Amniotic stem cell (primary cell): ENCODE results near the gene ITPR3.

Experiments used
- DNase-seq: peaks from one replicate; lab custom pipeline; 2025; lab: John Stamatoyannopoulos, UW

ITPR3 gene

DNA sequence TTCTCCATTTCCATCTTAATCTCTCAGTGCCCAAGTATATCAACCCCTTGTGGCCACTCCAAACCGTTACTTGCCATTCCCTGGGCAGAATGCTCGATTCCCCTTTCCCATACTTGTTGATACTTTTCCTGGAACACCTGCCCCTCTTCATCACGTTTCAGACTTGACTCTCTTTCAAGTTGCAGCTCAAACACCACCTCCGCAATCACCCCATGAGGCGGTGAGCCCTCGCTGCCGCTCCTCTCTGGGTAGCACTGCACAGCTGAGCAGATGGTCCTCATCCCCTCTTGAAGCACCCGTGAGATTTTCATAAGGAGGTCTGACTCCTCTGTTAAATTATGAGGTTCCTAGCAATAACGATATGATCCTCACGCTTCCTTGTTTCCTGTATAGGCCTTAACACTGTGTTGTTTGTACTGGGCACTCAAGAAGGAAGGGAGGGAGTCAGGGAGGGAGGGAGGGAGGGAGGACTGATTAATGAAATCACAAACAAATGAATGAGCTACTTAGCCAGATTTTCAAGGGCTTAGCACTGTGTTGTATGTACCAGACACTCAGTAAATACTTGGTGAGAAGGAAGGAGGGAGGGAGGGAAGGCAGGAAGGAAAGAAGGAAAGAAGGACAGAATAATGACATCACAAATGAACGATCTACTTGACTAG, 98.3 kb downstream of the ITPR3 start:
- no peak for DNase-seq

DNA sequence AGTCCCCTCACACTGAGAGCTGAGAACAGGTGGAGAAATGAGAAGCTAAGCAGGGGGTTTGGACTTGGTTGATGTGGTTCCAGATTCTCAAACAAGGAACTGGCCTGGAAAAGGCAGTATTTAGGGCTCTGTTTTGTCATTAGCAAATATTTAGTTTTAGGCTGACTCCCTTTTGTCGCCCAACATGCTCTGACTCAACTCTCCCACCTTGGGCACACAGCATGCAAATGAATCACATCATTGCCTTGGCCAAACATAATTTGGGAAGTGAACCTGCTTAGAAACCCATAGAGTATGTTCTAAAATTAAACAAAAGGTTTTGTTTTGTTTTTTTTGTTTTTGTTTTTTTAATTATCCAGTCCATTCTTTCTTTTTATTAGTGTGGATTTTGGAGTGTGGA, 99.9 kb downstream of the ITPR3 start:
- DNase-seq, result no peak

DNA sequence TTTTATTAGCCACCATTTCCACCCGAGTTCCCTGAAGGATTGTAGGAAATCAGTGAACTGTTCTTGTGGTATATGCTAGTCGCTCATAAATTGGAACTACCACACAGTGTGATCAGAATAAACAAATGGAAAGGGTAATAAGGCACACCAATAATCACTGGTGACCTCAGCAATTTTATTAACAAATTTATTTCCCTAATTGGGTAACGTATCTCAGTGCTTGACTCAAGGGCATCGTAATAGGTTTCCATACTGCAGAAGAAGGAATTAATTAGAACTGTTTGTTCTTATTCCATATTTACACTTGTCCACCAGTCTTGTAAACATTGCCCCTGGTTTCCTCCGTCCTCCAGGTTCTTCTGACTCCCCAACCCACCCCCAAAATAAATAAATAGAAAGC, 100.4 kb downstream of the ITPR3 start:
- DNase-seq, result no peak

DNA sequence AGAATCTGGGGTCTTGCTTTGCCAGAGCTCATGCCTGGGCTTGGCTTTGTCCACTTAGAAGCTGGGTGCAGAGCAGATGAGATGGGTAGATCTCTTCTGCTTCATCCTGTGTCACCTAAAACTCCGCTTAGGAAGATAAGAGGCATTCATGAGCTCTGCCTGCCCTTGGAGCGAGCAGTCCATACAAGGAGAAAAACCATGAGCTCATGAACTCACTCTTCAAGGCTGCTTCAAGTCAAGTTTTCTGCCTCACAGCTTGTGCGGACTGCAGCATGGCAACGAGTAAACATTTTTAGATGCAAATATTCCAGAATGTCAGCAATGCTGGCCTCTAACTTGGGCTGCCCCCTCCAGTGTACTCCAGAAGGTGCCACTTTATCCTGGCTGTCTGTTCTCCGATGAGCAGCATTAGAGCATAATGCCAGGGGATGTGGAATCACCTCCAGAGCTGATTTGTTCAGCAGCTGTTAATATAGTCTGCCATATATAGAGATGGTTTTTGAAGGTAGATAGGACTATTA, 101.0 kb downstream of the ITPR3 start:
- no peak for DNase-seq

DNA sequence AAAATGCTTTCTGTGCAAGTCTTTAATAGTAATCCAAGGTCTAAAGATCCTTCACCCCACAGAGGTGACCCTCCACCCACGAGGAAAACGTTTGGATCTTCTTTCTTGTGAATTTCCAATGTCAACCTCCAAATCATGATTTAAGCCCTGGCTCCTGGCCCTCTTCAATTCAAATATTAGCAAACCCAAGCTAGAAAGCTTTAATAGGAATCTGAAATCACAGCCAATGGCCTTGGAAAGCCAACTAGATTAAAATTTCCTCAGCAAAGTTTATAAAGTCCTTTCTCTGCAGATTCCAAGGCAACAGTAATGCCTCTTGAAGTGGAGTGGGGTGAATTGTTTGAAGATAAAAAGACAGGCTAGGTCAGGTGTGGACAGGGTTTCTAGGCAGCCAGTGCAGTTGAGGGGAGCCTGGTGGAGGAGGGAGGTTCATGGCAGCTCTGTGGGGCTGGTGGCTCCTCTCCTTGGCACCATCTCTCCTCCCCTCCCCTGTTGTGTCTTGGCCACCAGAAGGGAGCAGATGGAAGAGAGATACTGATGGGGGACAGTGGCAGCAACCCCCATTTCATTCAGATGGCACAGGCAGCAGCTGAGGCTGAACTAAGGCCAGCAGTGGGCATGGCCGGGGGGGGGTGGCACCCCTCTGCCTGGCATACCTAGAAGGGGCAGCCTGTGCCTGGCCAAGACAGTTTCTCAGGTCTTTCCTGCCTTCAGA, 102.4 kb downstream of the ITPR3 start:
- no peak for DNase-seq

DNA sequence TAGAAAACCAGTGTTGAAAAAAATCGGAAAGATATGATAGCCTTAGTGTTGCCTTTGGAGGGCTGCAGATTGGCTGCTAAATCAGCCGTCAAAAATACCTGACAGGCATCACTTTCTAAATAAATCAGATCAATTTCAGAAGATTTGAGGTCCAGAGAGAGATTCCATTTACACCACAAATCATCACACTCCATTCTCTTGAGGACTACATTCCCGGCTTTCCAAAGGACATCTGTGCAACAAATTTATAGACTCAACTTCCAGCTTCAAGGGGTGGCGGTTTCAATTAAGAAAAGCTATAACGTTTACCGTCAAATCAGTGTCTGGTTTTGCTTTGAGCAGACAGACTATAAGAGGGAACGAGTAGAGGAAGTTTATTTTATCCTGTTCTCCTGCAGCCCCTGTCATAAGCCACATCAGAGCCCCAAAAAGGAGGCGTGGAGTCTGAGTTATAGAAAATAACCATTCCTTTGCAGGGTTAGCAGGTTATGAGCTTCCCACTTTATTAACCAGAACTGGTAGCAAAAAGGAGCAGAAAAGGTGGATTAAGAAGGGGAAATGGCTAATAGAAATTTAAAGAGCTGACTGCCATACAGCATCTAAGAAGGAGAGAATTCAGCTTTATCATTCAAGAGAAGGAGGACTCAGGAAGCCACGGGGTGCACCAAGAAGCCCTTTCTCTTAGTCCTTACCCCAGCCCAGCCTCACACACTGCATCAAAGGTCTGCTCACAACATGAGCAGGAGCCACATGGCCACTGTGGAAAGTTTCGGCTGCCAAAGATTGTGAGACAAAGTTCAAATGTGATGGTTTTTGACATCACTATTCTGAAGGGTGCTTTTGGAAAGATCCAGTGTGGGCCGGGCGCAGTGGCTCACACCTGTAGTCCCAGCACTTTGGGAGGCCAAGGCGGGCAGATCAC, 103.2 kb downstream of the ITPR3 start:
- DNase-seq, result no peak

DNA sequence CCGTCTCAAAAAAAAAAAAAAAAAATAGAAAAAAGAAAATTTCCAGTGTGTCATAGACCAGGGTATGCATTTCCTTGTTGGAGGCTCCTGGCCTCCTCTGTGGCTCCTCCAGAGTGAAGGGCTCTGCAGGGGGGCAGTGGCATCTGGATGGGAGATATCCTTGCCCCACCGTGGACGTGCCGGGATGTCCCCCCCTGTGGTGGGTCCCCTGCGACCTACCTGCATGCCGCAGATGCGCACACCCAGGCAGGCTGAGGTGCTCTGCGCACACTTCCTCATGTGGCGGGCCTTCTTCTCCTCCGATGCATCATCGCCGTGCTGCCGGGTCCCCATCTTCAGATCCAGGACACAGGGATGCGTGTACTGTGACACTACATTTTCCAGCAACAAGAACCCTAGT, 104.1 kb downstream of the ITPR3 start:
- no peak for DNase-seq

DNA sequence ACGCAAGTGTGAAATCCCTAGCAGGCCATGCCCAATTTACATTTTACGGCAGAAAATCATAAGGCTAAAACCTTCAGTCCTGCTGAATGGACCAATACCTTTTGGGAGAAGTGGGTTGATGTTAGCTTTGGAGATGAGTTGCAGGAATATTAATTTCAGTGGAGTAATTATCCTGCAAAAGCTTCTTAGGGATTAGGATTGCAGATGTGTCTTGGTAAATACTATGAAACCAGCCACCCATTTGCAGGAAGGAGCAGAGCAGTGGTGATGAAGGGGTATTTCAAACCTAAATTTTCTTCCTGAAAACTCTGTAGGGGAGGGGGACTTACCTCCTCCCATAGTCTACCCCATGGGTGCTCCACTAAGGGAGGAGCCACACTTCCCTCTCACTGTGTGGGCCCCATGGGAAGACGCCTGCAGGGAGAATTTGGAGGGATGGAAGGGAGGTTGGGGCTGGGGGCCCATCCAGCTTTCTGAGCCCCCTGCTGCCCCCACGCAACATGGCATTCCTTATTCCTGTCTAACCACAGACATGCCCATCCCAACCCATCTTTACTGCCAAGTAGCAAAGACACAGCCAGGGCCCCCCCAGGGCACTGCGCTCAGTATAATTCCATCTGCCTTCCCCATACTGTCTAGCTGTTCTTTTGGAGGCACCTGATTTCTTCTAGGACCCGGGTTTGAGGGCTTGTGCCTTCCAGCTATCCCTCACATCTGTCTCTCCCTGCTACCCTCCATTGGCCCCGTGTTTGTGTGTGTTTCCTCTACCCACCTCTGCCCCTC, 105.0 kb downstream of the ITPR3 start:
- DNase-seq, result no peak

DNA sequence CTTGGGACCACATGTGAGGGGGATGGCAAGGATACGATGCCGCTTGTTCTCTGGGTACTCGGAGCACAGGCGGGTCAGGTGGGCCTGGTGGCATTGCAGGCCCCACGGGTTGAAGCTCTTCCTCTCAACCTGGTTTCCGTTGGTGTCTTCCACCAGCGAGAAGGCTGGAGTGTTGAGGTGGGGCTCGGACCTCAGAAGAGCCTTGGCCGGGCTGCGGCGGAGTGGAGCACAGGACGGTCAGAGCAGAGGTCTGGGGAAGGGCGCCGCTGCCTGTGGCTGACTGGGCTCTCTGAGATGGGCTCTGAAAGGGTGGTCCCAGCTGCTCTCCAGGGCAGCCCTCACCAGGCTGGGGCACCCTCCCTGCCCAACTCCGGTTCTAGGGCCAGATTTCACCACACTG, 105.6 kb downstream of the ITPR3 start:
- DNase-seq, result no peak

DNA sequence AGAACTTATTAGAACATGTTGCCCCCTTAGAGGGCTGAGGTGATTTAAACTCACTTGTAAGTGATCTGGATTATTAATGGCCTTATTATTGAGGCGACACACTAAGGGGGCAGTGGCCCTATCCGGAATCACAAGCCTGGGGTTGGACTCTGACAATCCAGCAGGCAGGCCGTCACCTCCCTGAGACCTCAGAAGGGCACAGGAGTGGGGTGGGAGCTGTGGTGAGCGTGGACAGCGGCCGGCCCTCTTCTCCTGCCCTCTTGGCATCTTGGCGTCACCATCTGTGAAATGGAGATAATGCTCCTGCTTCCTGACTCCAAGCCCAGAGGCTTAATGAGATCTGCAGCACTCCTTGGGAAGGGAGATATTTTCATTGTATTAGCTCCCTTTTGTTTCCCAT, 106.0 kb downstream of the ITPR3 start:
- DNase-seq, result no peak

DNA sequence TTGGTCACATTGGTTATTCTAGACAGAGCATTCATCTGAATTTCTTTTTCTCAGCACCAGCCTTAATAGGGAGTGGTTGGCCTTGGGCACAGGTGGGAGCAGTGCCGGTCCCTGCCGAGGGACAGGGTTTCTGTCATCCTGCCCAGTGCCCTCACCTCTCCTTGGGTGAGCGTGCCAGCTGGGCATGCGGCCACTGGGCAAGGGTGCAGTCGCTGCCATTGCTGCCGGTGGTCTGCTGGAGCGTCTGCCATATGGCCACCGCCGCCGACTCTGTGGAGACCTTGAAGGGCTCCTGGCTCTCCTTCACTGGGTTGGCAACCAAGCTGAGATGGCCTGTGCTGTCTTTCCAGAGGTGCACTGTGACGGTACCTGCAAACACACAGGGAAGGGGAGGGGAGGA, 106.8 kb downstream of the ITPR3 start:
- no peak for DNase-seq

DNA sequence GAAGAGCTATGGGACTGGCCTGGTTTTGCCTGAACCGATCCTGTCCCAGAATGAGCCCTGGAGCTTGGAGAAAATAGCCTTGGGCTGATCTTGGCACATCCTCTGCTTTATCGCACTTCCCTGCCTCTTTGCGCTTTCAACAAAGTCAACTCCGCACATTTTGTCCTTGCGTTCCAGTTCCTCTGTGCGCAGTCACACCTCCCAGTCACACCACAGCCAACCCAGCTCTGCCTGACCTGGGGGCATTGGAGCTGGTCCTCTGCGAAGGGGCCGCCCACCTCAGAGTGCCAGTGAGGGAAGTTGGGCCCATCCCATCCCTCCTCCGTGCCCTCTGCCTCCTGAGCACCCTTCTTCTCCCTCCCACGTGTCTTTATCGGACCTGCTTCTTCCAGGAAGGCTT, 107.3 kb downstream of the ITPR3 start:
- DNase-seq, result no peak

DNA sequence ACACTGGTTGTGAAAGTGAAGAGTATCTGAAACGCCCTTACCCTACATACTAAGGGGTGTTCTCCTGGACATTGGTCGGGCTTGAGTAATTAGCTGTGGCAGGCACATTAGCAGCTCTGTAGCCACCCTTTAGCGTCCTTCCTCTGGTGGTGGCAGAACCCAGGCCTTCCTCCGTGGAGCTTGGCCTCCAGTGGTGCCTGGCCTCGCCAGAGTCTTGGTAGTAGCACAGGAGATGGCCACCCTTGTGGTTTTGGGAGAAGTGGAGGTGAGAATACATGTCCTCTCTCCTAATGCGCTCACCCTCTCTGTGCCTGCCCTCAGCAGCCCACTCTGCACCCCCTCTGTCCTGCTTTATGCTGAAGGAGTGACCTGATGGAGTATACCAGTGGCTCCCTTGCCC, 107.9 kb downstream of the ITPR3 start:
- no peak for DNase-seq

DNA sequence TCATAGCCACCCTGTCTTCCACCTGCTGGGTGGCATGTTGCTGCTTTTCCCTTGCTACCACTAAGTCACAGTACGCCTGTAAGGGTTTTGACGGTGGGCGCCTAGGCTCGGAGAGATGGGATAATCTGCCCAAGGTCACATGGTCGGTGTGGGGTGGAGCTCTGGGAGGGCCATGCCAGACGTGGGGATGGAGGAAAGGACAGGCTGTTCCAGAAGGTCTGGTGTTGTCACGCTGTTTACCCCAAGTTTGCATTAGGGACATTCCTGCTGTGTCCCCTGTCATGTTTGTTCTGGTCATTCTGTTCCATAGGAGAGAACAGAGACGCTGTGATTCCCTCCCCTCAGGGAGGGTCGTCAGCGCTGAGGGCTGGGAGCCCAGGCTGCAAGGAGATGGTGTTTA, 109.5 kb downstream of the ITPR3 start:
- DNase-seq, result no peak

DNA sequence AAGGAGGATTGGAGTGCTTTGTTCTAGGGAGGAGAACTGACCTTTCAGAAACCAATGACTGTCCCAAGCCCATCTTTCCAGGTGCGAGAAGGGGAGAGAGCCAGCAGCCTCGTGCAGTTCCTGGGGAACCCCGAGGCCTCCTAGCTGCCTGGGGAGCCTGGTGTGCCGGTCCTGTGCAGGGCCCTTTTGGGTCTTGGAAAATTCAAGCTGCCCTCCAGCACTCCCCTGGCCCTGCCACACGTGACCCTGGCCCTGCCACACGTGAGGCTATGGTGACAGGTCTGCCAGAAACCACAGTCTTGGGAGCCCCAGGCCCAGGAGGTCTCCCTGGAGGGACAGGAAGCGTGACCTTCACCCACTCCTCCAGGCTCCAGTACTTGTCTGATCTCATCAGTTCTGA, 109.9 kb downstream of the ITPR3 start:
- DNase-seq, result no peak

DNA sequence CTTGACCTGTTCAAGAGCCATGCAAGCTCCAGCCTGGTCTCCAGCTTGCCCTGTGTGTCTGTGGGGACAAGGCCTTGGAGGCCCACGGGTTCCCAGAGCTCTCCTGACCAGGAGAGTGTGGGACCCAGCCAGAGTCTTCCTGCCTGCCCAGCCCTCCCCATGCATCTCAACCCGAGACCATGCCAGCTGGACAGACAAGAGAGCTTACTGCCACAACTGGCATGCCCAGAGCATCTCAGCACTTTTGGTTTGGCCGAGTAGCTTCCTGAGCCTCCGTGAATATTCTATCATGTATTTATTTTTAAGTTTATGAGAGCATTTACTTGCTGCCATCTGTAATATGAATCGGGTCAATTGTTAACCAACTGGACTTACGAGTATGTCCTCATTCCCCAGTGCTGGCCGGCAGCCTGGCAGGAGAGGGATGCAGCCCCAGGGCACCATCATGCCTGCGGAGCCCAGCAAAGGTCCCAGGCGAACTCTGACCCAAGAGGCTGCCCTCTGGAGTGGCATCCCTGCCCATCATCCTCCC, 110.7 kb downstream of the ITPR3 start:
- DNase-seq, result no peak

DNA sequence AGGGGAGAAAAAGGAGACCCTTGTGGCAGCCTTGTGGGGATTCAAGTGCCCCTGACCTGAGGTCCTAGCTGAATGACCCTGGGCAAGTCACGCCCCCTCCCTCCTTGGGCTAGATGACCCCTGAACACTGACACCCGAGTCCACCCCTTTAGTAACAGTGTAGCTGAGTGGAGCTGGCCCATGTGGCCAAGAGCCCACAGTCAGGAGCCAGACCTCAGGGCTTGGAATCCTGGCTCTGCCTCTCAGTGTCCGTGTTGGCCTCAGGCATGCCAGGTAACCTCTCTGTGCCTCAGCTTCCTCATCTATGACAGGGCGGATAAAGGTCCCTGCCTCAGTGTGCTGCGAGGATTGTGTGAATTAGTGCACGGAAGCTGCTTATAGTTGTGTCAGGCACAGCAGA, 111.3 kb downstream of the ITPR3 start:
- DNase-seq, result no peak

DNA sequence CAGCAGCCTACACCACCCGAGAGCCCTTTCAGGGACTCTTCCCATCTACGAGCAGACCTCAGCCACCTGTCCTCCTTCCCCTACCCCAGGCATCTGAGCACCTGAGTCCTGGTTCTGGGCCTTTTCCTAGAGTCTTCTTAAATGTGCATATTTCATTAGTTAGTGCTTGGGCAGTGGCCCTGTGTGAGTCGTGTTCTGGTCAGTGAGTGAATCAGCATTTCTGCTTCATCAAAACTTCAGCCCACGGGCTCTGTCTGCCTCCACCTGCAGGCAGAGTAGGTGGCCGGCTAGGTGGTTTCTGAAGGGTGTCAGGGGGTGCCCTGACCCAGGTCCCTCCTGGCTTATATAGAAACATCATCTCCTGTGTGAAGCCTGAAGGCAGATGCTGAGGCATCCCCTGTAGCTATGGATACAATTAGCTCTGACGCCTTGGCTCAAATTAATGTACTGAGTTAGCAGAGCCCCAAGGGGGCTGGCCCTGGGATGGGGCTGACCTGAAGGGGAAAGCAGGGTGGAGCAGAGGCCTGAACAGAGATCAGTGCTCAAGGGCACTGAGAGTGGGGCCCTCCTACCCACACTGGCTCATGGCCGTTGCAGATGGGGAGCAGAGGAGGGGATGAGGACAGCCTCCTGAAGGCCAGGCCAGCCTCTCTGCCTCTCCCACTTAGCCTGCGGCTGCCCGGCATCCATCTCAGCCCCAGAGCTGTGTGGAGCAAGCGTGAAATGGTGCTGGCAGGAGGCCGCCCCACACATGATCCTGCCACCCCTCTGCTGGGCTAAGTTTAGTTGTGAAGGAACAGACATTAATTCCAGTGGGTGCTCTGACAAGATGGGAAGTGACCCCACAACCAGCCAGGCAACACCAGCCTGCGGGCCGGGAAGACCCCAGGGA, 111.9 kb downstream of the ITPR3 start:
- DNase-seq, result no peak

DNA sequence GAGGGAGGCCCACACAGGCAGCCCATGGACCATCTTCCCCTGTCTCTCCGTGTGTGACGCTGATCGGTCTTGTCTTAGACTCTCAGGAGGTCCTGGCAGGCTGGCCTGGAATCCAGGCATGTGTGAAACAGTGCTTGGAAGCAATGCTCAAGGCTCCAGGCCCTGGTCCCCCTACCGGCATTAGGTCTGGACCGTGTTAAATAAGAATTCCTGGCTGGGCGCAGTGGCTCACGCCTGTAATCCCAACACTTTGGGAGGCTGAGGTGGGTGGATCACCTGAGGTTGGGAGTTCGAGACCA, 112.5 kb downstream of the ITPR3 start:
- no peak for DNase-seq

DNA sequence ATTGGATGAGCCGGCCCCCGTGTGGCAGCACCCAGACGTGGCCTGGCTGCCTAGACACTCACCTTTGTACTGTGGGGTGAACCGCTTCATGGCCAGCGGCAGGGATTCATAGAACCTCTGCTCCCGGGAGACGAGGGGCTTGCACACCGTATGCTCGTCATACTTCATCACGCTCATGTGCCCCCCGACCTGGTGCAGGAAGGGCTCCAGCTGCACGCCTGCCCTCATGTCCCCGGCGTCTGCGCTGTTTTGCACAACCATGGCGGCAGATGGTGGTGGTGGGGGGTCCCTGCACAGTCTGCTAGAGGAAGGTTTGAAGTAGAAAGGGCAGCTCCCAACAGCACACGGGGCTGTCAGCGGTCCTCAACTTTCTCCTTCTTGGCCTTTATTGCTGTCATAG, 114.1 kb downstream of the ITPR3 start:
- no peak for DNase-seq
